GM19372 (cell line): Measurements from ENCODE around the gene NPRL2.

ENCODE experiments used
- ATAC-seq: cut with Tn5 transposase; IDR thresholded peaks from one replicate; pipeline ENCODE4 v1.9.1; 2021; ENCODE audit warnings: mild to moderate bottlenecking, low read depth, moderate library complexity; ENCODE audit not compliant: unreplicated experiment

NPRL2 gene

DNA sequence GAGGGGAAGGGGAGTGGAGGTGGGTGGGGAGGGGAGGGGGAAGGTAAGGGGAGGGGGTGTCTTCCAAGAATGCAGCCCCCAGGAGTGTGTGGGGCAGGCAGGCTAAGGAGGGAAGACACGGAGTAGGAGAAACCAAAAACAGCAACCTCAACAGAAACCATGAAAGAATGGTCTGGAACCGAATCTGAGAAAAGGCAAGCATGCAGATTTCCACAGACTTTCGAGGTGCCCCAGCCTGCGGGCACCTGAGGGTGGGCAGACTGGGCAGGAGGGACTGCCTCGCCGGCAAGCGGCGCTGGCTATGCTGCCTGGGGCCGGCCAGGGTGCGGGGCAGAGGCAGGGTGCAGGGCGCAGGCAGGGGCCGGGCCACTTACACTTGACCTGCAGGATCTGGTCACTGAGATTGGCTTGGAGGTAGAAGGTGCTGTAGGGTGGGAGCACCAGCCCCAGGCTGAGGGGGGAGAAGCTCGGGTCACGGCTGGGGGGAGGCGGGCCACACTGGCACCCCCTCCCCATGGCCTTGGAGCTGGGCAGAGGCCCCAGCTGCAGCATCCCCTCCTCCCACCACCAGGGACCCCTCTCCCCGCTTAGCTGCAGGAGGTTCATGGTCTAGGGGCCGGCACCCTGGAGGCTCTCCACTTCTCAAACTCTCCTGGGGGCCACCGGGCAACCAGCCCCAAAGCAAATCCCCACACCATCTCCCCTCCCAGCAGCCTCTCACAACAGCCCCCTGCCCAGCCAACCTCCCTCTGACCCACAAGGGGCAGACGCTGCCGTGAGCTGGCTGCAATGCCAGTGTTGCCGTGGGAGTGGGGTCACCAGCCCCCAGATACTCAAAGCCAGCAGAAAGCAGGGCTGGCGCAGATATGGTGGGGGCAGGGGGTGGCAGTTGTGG lies 24.0 kb upstream of the NPRL2 start:
- ATAC-seq = no peak

GRCh38 chr3:50373146-50374051 lies 22.8 kb upstream of the NPRL2 start:
- no peak for ATAC-seq

- ATAC-seq = no peak
Measured at GRCh38 chr3:50372349-50372748, 21.8 kb upstream of the NPRL2 start.

DNA sequence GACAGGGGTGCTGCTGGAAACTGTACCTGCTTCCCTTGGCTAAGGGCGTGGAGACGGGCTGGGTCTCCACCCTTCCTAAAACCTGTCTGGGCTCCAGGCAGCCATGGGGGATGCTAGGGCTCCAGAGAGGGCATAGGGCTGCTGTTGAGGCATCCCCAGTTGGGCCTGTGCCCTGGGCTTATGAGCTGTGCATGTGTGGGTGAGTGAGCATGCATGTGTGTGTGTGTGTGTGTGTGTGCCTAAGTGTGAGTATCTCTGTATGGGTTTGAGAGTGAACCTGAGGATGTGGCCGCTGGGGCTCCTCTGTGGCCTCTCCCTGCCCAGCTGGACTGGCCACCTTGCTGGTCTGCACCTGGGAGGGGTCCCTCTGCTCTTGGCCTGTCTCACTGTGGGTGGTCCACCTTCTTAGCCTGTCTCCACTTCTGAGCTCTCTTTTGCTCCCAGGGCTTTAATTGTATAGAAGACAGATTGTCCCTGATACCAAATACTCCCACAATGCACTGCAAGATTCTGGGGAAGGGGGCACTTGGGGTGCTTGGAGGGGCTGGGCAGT lies 20.6 kb upstream of the NPRL2 start:
- no peak for ATAC-seq

DNA sequence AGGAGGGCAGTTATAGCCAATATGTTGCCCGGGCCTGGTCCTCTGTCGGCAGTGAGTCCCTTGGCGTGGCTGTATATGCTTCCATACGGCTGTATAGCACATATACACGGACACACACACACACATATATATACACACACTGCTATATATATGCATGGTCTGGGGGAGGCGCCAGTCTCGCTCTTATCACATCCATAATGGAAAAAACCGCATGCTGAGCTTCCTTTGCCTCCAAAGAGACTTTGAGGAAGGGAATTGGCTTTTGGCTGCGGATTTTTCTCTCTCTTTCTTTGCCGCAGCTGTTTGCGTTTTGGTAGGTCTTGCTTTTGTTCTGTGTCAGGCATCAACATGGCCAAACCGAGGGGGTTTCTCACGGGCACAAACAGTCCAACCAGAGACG lies 20.0 kb upstream of the NPRL2 start:
- no peak for ATAC-seq

GRCh38 chr3:50369012-50369670 lies 18.6 kb upstream of the NPRL2 start:
- ATAC-seq = no peak

DNA sequence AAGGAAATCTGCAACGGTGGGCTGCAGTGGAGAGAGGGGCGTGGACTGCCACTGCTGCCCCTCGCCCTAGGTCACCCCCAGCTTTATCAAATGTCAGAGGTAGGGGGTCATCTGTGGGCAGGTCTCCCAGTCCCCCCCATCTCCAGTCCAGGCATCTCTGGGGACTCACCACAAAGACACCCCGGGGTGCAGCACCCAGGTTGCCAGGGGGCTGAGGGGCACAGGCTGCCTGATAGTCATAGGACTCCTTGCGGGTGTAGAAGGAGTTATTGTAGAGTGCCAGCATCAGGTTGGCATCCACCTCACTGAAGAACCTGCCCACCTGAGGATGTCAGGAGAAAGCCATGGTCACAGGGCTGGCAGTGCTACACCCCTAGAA lies 15.3 kb upstream of the NPRL2 start:
- ATAC-seq = no peak

DNA sequence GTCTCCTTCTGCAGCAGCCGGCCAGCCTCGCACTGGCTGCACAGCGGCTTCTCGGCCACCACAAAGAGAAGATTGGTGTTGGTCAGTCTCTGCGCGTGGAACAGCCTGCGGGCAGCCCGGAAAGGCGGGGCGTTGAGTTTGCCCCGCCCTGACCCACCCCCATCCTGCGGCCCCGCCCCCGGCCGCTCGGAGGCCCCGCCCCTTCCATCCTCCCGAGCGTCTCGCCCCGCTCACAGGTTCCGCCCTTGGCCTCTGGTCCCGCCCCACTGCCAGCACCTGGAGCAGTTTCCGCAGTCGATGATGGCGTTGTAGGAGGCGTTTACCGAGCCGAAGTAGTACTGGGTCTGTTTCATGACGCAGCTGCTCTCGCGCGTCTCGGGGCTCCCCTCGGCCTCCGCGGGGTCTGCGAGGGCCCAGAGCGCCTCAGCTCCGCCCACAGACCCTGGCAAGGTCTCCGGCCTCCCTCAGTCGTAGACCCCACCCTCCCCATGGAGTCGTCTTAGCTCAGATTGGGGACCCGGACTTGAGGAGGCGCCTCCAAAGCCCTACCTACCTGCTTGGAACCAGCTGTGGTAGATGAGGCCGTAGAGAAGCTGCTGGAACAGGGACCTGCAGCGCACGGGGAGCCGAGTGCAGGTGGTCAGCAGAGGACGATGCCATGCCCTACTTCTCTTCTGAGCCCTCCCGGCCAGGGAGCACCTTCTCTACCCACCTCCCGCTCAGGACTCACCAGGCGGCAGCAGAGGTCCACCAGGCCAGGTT lies 14.7 kb upstream of the NPRL2 start:
- peak; percentile 88 for ATAC-seq

DNA sequence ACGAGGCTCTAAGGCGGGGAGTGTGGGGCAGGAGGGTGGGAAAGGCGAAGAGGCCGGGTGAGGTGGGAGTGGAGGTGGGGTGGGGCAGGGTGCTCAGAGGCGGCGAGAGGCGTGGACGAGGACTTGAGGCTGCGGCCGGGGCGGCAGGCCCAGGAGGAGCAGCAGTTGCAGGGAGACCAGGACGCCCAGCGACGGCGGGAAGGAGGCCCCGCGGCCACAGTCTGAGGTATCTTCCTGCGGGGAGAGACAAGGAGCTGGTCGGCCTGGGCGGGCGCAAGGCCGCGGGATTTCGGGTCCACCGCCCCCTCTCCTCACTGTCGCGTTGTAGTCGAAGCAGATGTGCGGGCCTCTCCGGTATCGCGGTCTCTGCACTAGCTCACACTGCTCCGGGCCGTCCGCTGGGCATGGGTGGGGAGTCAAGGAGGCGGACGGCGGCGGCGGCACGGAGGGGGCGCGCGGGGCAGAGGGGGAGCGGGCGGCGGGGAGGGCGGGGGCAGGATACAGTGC lies 14.1 kb upstream of the NPRL2 start:
- ATAC-seq = no peak

DNA sequence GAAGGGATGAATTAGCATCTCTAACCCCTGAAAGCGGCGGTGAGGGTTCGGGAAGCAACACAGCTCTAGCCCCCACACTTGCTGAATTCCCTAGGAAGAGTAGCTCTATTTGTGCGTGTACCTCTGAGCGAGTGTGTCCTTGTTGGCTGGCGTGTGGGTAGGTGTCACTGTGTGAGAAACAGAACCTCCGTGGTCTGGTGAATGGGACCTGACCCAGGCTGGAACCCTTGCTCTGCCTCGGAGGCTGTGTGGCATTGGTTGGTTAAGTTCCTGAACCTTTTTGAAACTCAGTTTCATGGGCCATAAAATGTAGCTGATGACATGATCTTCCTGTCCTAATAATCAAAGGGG lies 9.2 kb upstream of the NPRL2 start:
- ATAC-seq = peak; percentile 17

- peak; percentile 99 for ATAC-seq
Measured at GRCh38 chr3:50358911-50359759, 8.6 kb upstream of the NPRL2 start, which contains the start of gene TMEM115. Gene TMEM115 (minus strand): TSS chr3:50359521. CDS start chr3:50359063, 458 bp downstream.

DNA sequence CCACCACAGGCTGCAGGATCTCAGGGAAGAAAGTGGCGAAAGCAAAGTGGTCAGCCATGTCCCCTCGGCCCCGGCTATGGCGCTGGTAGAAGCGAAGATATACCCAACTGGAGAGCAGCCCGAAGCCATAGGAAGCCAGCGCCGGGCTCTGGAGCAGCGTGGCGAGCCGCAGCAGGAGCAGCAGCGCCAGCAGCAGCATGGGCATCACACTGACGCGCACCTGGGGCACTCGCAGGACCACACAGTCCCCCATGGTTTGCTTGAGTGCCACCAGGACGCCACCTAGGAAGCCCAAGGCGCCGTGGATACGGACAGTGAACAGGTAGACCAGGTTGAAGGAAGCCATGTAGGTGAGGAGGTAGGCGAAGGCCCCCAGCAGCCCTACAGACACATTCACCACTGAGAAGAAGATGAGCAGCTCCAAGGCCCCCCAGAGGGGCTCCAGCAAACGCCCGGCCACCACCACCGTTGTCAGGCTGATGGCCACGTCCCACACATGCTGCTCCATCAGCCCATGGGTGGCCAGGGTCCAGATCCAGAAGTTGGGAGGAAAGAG lies 7.9 kb upstream of the NPRL2 start:
- ATAC-seq = no peak

DNA sequence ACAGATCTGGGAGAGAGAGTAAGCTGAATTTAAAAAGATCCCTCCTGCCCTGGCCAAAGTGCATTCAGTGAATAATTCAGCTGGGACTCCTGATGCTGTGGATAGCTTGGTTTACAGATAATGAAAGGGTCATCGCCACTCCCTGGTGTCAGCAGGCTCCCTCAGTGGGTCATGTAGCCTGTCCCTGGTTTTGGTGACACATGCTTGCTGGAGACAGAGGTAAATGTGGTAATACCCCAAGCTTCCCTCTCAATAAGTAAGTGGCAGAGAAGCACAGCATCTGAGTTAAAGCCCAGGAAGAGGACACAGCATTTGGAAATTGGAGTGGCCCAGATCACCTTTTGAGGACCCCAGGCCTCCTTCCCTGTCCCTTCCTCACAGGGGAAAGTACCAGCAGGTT lies 6.9 kb upstream of the NPRL2 start:
- ATAC-seq = no peak

DNA sequence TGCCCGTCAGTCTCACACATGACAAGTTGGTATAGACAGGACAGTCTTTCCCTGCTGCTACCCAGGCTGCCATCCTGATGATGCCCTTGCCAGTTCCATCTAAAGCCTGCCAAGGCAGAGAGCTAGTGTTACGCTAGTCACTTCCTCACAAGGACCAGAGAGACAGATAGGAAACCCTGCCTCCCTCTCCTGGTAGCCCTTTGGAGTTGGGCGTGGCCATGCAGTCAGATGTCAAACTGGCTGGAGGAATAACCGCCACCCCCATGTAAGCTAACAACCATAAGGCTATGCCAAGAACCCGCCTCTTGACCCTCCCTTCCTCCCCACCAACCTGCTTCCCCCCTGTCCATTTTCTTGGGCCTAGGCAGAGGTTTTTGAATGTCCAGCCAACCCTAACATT lies 6.0 kb upstream of the NPRL2 start:
- ATAC-seq = no peak

DNA sequence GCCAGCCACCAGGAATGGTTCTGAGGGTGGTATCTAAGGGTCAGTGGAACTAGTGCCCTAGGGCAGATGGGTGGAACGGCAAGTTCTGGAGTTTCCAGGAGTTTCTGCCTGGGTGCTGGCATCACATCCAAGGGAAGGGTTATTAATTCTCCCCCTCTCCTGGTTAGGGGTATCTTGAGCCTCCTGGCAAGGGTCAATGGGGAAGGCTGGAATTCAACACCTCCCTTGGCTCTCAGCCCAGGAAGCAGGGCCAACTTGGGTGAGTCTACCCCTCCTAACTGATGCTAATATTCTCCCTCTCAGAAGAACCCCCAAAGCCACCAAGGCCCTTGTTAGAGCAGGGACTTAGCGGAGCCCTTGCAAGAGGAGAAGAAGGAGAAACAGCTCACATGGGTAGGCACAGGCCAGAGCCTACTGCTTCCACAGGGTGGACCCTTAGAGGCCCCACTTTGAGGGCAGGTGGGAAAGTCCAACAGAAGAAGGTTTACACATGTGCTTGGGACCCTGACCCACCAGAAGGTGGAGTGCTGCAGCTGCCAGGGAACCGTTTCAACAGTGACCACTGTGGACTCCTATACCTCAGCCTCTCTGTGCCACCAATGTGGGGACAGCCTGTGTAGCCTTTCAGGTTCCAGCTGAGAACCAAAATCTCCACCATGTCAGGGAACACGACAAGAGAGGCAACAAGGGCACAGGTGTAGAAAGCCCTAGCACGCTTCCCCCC lies 5.4 kb upstream of the NPRL2 start:
- no peak for ATAC-seq

DNA sequence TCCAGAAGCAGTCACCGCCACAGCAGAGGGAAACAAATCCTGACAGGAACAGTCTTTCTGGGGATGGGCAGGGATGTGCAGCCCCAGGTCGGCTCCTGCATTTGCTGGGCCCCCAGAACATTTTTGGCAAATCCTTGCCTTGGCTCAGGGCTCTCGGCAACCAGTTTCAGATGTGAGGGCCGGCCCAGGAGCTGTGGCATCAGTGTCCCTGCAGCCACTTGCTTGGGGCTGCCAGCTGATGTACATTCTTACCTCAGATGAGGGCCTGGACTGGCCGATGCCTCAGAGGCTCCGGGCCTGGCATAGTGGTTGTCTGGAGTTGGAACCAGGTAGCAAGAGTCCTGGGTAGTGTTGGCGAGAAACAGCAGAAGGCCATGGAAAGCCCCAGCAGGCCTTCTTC lies 4.3 kb upstream of the NPRL2 start:
- no peak for ATAC-seq

- ATAC-seq = no peak
Measured at GRCh38 chr3:50354186-50354764, 3.7 kb upstream of the NPRL2 start.
